ENCODE measurements around the gene FEZF1. TPM values are rescaled to one million over a fixed set of nuclear protein-coding genes. Genes with fewer than 3 reads are reported as not detected.

Gene FEZF1
- total RNA-seq, 1 experiment from 2014 or later: not detected

DNA sequence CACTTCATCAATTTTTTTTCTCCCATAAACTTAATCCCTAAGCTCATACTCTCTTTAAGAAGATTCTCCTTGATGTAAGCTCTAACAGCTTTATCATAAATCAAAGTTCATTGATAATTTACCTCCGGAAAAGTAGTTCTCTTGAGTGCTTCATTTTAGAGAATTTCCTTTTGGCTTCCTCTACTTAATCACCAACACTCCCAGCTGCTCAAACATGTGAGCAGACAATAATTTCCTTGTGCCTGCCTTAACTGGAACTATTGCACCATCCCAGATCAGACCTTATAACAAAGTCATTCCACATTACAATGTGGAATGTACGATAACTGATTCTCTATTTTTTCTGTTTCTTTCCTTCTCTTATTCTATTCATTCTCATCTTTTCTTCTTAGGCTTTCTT, 5.9 kb downstream of the FEZF1 start:
- Mint-ChIP-seq H3K4me3 (ENCODE audit: low read depth, unreplicated experiment) (no peak overlapping the region), H3K27ac (ENCODE audit: unreplicated experiment) (peak overlapping the region; percentile 14), H3K4me1 (ENCODE audit: low read depth, unreplicated experiment) (peaks cover 14% of the 10 kb centered on the region), H3K36me3 (ENCODE audit: insufficient read depth, unreplicated experiment) (no peaks in the 10 kb centered on the region), H3K27me3 (ENCODE audit: unreplicated experiment) (peaks cover 24% of the 10 kb centered on the region), H3K9me3 (ENCODE audit: low read depth, unreplicated experiment) (no peaks in the 10 kb centered on the region)
- intact Hi-C loops (cut with micrococcal nuclease; ENCODE audit: unreplicated experiment): no loop called here
- DNase-seq: no peak
- no TSS peak for BruUV-seq (replicated peaks)
- TF ChIP-seq, protein P1, sequence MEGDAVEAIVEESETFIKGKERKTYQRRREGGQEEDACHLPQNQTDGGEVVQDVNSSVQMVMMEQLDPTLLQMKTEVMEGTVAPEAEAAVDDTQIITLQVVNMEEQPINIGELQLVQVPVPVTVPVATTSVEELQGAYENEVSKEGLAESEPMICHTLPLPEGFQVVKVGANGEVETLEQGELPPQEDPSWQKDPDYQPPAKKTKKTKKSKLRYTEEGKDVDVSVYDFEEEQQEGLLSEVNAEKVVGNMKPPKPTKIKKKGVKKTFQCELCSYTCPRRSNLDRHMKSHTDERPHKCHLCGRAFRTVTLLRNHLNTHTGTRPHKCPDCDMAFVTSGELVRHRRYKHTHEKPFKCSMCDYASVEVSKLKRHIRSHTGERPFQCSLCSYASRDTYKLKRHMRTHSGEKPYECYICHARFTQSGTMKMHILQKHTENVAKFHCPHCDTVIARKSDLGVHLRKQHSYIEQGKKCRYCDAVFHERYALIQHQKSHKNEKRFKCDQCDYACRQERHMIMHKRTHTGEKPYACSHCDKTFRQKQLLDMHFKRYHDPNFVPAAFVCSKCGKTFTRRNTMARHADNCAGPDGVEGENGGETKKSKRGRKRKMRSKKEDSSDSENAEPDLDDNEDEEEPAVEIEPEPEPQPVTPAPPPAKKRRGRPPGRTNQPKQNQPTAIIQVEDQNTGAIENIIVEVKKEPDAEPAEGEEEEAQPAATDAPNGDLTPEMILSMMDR (IDR thresholded peaks at IDR 0.05; ENCODE audit: unreplicated experiment): no peak
- CTCF ChIA-PET: interaction anchor here (1.2 kb wide), 1 partner anchor 14 kb away, joined by 3 read pairs; no protein-coding TSS in a partner anchor

DNA sequence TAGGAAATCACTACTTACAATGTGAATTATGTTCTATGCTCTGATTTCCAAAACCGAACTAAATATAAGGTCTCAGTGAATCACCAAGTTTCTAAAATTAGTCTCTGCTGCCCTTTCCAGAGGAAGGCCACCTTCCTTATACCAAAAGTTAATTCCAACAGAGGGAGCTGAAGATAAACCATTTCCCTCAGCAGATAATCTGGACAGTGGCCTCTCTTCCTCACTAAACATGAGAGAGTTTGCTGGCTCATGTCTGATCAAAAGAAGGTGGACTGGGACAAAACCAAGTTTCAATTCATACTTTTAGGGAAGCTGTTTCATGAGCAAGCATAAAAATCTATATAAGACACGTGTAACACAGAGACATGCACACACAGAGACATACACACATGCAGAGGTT, 6.4 kb downstream of the FEZF1 start:
- H3K27ac Mint-ChIP-seq (ENCODE audit: unreplicated experiment): no peak overlapping the region
- CTCF ChIA-PET: interaction anchor here (1.2 kb wide), 1 partner anchor 13 kb away, joined by 3 read pairs; no protein-coding TSS in a partner anchor
- intact Hi-C loops (cut with micrococcal nuclease; ENCODE audit: unreplicated experiment): no loop called here
- peaks cover 14% of the 10 kb centered on the region for H3K4me1 Mint-ChIP-seq (ENCODE audit: low read depth, unreplicated experiment)
- no peaks in the 10 kb centered on the region for H3K36me3 Mint-ChIP-seq (ENCODE audit: insufficient read depth, unreplicated experiment)
- DNase-seq: no peak
- H3K4me3 Mint-ChIP-seq (ENCODE audit: low read depth, unreplicated experiment): no peak overlapping the region
- H3K27me3 Mint-ChIP-seq (ENCODE audit: unreplicated experiment): peaks cover 20% of the 10 kb centered on the region
- H3K9me3 Mint-ChIP-seq (ENCODE audit: low read depth, unreplicated experiment): no peaks in the 10 kb centered on the region
- no TSS peak for BruUV-seq (replicated peaks)
- TF ChIP-seq, protein P1 (IDR thresholded peaks at IDR 0.05; ENCODE audit: unreplicated experiment): no peak

DNA sequence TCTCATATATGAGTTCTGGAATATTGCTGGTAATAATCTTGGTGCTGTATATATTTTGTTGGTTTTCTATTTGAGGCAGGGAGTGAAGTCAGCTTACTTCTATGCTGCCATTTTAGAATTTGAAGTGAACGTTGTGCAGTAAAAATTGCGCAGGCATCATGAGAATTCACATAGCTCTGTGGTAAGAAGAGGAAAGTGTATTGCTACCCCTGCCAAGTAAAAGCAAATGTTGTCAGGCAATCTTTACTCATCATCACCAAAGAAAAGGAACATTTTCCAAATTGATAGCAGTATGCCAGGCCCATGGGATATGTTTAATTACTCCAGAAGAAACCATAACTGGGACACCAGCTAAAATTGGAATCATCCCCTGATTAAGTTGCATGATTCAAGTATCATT, 13.4 kb downstream of the FEZF1 start:
- TF ChIP-seq, protein P1 (IDR thresholded peaks at IDR 0.05; ENCODE audit: unreplicated experiment): no peak
- CTCF ChIA-PET: no interaction called here
- H3K4me1 Mint-ChIP-seq (ENCODE audit: low read depth, unreplicated experiment): no peaks in the 10 kb centered on the region
- H3K27me3 Mint-ChIP-seq (ENCODE audit: unreplicated experiment): peaks cover 26% of the 10 kb centered on the region
- H3K27ac Mint-ChIP-seq (ENCODE audit: unreplicated experiment): no peak overlapping the region
- H3K4me3 Mint-ChIP-seq (ENCODE audit: low read depth, unreplicated experiment): no peak overlapping the region
- H3K9me3 Mint-ChIP-seq (ENCODE audit: low read depth, unreplicated experiment): peaks cover 7% of the 10 kb centered on the region
- intact Hi-C loops (cut with micrococcal nuclease; ENCODE audit: unreplicated experiment): no loop called here
- H3K36me3 Mint-ChIP-seq (ENCODE audit: insufficient read depth, unreplicated experiment): no peaks in the 10 kb centered on the region
- no peak for DNase-seq
- no TSS peak for BruUV-seq (replicated peaks)

DNA sequence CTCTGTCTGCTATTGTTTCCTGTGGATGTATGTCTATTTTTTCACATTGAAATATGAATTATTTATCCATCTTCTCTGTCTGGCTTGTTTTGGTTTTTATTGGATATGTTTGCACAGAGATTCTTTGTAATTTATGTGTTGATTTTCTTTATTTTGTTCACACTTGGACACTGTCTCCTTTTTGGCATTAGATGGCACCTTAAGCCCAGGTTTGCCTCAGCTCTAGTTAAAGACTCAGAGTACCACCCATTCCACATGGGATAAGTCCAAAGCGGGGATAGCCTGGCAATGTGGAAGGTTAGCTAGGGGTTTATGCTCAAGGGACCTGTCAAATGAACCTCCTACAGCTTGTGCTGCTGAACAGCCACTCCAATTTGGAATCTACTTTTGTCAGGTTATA, 14.1 kb downstream of the FEZF1 start:
- no TSS peak for BruUV-seq (replicated peaks)
- Mint-ChIP-seq H3K4me3 (ENCODE audit: low read depth, unreplicated experiment) (no peak overlapping the region), H3K27me3 (ENCODE audit: unreplicated experiment) (peaks cover 26% of the 10 kb centered on the region), H3K9me3 (ENCODE audit: low read depth, unreplicated experiment) (peaks cover 7% of the 10 kb centered on the region), H3K4me1 (ENCODE audit: low read depth, unreplicated experiment) (no peaks in the 10 kb centered on the region), H3K27ac (ENCODE audit: unreplicated experiment) (no peak overlapping the region), H3K36me3 (ENCODE audit: insufficient read depth, unreplicated experiment) (no peaks in the 10 kb centered on the region)
- no peak for DNase-seq
- TF ChIP-seq, protein P1 (IDR thresholded peaks at IDR 0.05; ENCODE audit: unreplicated experiment): no peak
- CTCF ChIA-PET: no interaction called here
- intact Hi-C loops (cut with micrococcal nuclease; ENCODE audit: unreplicated experiment): no loop called here

Data from Calu3 (cell line).